NT2/D1 (cell line): ENCODE data around the gene ARID1B.

Experiments
- DNase-seq: peaks from one replicate; pipeline ENCODE4 v3.0.0-alpha.2; 2011; ENCODE audit warnings: low read depth, low spot score
- H3K27me3 ChIP-seq: 2 replicates; pipeline ENCODE4 v1.6.0; 2011; ENCODE audit warnings: mild to moderate bottlenecking; ENCODE audit not compliant: insufficient read length, insufficient read depth
- H3K36me3 ChIP-seq: 2 replicates; pipeline ENCODE4 v1.6.1; 2011; ENCODE audit warnings: mild to moderate bottlenecking, low read length, mixed read lengths; ENCODE audit not compliant: insufficient read depth, insufficient read length
- H3K4me1 ChIP-seq: 2 replicates; pipeline ENCODE4 v1.5.1; 2011; ENCODE audit not compliant: insufficient read depth, insufficient read length
- H3K4me3 ChIP-seq: 2 replicates; pipeline ENCODE4 v1.5.1; 2011; ENCODE audit warnings: low read depth; ENCODE audit not compliant: insufficient read length
- H3K9ac ChIP-seq: 2 replicates; pipeline ENCODE4 v1.6.0; 2011; ENCODE audit warnings: low read depth; ENCODE audit not compliant: insufficient read length
- H3K9me3 ChIP-seq: 2 replicates; pipeline ENCODE4 v1.5.1; 2011; ENCODE audit warnings: mild to moderate bottlenecking, low read length; ENCODE audit not compliant: insufficient read depth
- SUZ12 ChIP-seq: IDR thresholded peaks from 2 replicates; pipeline ENCODE4 v1.6.1; 2011; ENCODE audit not compliant: insufficient read length, insufficient read depth; ENCODE audit errors: extremely low read depth
- YY1 ChIP-seq: IDR thresholded peaks from 2 replicates; pipeline ENCODE4 v1.6.1; 2011; ENCODE audit not compliant: insufficient read length, insufficient read depth
- ZNF274 ChIP-seq: IDR thresholded peaks from 2 replicates; pipeline ENCODE4 v1.6.1; 2011; ENCODE audit warnings: mild to moderate bottlenecking, low read depth, low read length

The ARID1B gene

GRCh38 chr6:157075549-157076450, 298.6 kb downstream of the ARID1B start:
- H3K9ac ChIP-seq: no peak overlapping the region
- no peak overlapping the region for H3K4me3 ChIP-seq
- H3K9me3 ChIP-seq: no peaks in the 10 kb centered on the region
- H3K27me3 ChIP-seq: no peaks in the 10 kb centered on the region
- no peaks in the 10 kb centered on the region for H3K4me1 ChIP-seq
- no peak for TF ChIP-seq ZNF274
- no peak for TF ChIP-seq SUZ12
- TF ChIP-seq YY1: no peak
- DNase-seq: no peak
- peaks cover 4% of the 10 kb centered on the region for H3K36me3 ChIP-seq

GRCh38 chr6:157076451-157076822, 299.3 kb downstream of the ARID1B start:
- DNase-seq: no peak
- no peaks in the 10 kb centered on the region for H3K4me1 ChIP-seq

GRCh38 chr6:157077251-157077650, 300.1 kb downstream of the ARID1B start:
- H3K9ac ChIP-seq: no peak overlapping the region

More at GRCh38 chr6:157076451-157076822, 299.3 kb downstream of the ARID1B start:
- no peak overlapping the region for H3K9ac ChIP-seq
- no peaks in the 10 kb centered on the region for H3K9me3 ChIP-seq
- H3K4me3 ChIP-seq: no peak overlapping the region
- H3K27me3 ChIP-seq: no peaks in the 10 kb centered on the region
- H3K36me3 ChIP-seq: peaks cover 4% of the 10 kb centered on the region
- TF ChIP-seq ZNF274 (no peak), YY1 (no peak), SUZ12 (no peak)

GRCh38 chr6:157078326-157078725, 301.1 kb downstream of the ARID1B start:
- Histone ChIP-seq H3K9ac (no peak overlapping the region), H3K4me1 (no peaks in the 10 kb centered on the region), H3K9me3 (no peaks in the 10 kb centered on the region), H3K4me3 (no peak overlapping the region), H3K27me3 (no peaks in the 10 kb centered on the region), H3K36me3 (peaks cover 4% of the 10 kb centered on the region)
- no peak for DNase-seq
- TF ChIP-seq YY1: no peak
- no peak for TF ChIP-seq ZNF274
- TF ChIP-seq SUZ12: no peak

More at GRCh38 chr6:157077251-157077650, 300.1 kb downstream of the ARID1B start:
- Histone ChIP-seq H3K4me3 (no peak overlapping the region), H3K4me1 (no peaks in the 10 kb centered on the region), H3K36me3 (peaks cover 4% of the 10 kb centered on the region), H3K9me3 (no peaks in the 10 kb centered on the region), H3K27me3 (no peaks in the 10 kb centered on the region)
- TF ChIP-seq YY1 (no peak), ZNF274 (no peak), SUZ12 (no peak)
- DNase-seq: no peak

- Histone ChIP-seq H3K4me1 (no peaks in the 10 kb centered on the region), H3K27me3 (no peaks in the 10 kb centered on the region), H3K4me3 (no peak overlapping the region), H3K9ac (no peak overlapping the region), H3K36me3 (no peaks in the 10 kb centered on the region), H3K9me3 (no peaks in the 10 kb centered on the region)
- DNase-seq: no peak
- TF ChIP-seq YY1 (no peak), SUZ12 (no peak), ZNF274 (no peak)
Measured at GRCh38 chr6:157079277-157079676, 302.1 kb downstream of the ARID1B start.

- H3K9ac ChIP-seq: no peak overlapping the region
- TF ChIP-seq ZNF274 (no peak), YY1 (no peak), SUZ12 (no peak)
- DNase-seq: no peak
- no peaks in the 10 kb centered on the region for H3K27me3 ChIP-seq
- no peaks in the 10 kb centered on the region for H3K9me3 ChIP-seq
- H3K36me3 ChIP-seq: peaks cover 4% of the 10 kb centered on the region
- H3K4me3 ChIP-seq: no peak overlapping the region
- H3K4me1 ChIP-seq: no peaks in the 10 kb centered on the region
Measured at GRCh38 chr6:157079771-157080170, 302.6 kb downstream of the ARID1B start.

- H3K9me3 ChIP-seq: no peaks in the 10 kb centered on the region
- H3K4me3 ChIP-seq: no peak overlapping the region
- no peaks in the 10 kb centered on the region for H3K4me1 ChIP-seq
- no peaks in the 10 kb centered on the region for H3K27me3 ChIP-seq
- peaks cover 12% of the 10 kb centered on the region for H3K36me3 ChIP-seq
- no peak overlapping the region for H3K9ac ChIP-seq
- DNase-seq: no peak
- no peak for TF ChIP-seq SUZ12
- no peak for TF ChIP-seq ZNF274
- no peak for TF ChIP-seq YY1
Measured at GRCh38 chr6:157080986-157081391, 303.8 kb downstream of the ARID1B start.
